SK-N-SH (cell line): ENCODE data around the gene FLAD1. TPM values are rescaled to one million over a fixed set of nuclear protein-coding genes. Genes with fewer than 3 reads are reported as not detected.

Experiments
- CTCF ChIA-PET: fragments of 300-600, 350-600 bp; formaldehyde crosslinking; extraction: SDS; loops from one replicate; lab custom pipeline; 2021; lab: Yijun Ruan, JAX
- POLR2A ChIA-PET: fragments of 350-600 bp; sonication (Branson Sonifier 250); formaldehyde crosslinking; extraction: SDS; loops from one replicate; lab custom pipeline; 2020; ENCODE audit warnings: antibody characterized with exemption, inconsistent platforms; lab: Yijun Ruan, JAX
- DNase-seq: peaks from one replicate; pipeline ENCODE4 v3.0.0; 2012
- H2AFZ ChIP-seq: fragments of 200-600 bp; sonication (generic); 2 replicates; pipeline ENCODE4 v1.8.1; 2016; ENCODE audit warnings: antibody characterized with exemption, mild to moderate bottlenecking, low read depth
- H3F3A ChIP-seq: fragments of 200-600 bp; sonication (generic); replicated peaks from 2 replicates; pipeline ENCODE3; 2016; ENCODE audit warnings: antibody characterized with exemption, mild to moderate bottlenecking; ENCODE audit not compliant: insufficient read depth
- H3K27ac ChIP-seq, 2 experiments: fragments of 200-500 bp in 1 of 2; fragments of 200-600 bp in 1 of 2; sonication (Bioruptor generic) in 1 of 2; sonication (generic), shearing (Covaris generic) in 1 of 2; 2 replicates each; pipeline versions ENCODE4 v1.5.1 to v1.6.1; 2014 to 2016; ENCODE audit warnings: low read depth in 2 of 2, inconsistent platforms in 1 of 2, low read length in 1 of 2, mild to moderate bottlenecking in 1 of 2, mixed read lengths in 1 of 2
- H3K27me3 ChIP-seq: fragments of 200-600 bp; sonication (generic), shearing (Covaris generic); 2 replicates; pipeline ENCODE4 v1.6.1; 2016; ENCODE audit warnings: mixed run types; ENCODE audit not compliant: insufficient read depth
- H3K36me3 ChIP-seq, 2 experiments: fragments of 200-500 bp in 1 of 2; fragments of 200-600 bp in 1 of 2; sonication (Bioruptor generic) in 1 of 2; sonication (generic) in 1 of 2; replicated peaks in 1 of 2; 2 replicates each; pipeline versions ENCODE3 to v1.5.1; 2014 to 2016; ENCODE audit warnings: low read length in 1 of 2, mild to moderate bottlenecking in 1 of 2; ENCODE audit not compliant: insufficient read depth in 2 of 2, control insufficient read depth in 1 of 2
- H3K4me1 ChIP-seq, 2 experiments: fragments of 200-500 bp in 1 of 2; fragments of 200-600 bp in 1 of 2; sonication (Bioruptor generic) in 1 of 2; sonication (generic), shearing (Covaris generic) in 1 of 2; 2 replicates each; pipeline versions ENCODE4 v1.5.1 to v1.6.1; 2014 to 2016; ENCODE audit warnings: low read depth in 1 of 2, low read length in 1 of 2, mixed run types in 1 of 2; ENCODE audit not compliant: insufficient read depth in 2 of 2, control insufficient read depth in 1 of 2
- H3K4me2 ChIP-seq: fragments of 200-600 bp; sonication (generic), shearing (Covaris generic); 2 replicates; pipeline ENCODE4 v1.6.1; 2017; ENCODE audit warnings: mixed run types
- H3K4me3 ChIP-seq, 2 experiments: fragments of 200-500 bp in 1 of 2; fragments of 200-600 bp in 1 of 2; sonication (Bioruptor generic) in 1 of 2; sonication (generic), shearing (Covaris generic) in 1 of 2; 2 replicates each; pipeline versions ENCODE4 v1.5.1 to v1.8.1; 2014 to 2016; ENCODE audit warnings: low read depth in 2 of 2, inconsistent platforms in 1 of 2, low read length in 1 of 2, mild to moderate bottlenecking in 1 of 2, mixed read lengths in 1 of 2, moderate library complexity in 1 of 2
- H3K79me2 ChIP-seq: fragments of 200-600 bp; sonication (generic); 2 replicates; pipeline ENCODE4 v1.8.1; 2017; ENCODE audit warnings: mild to moderate bottlenecking; ENCODE audit not compliant: insufficient read depth
- H3K9ac ChIP-seq: fragments of 200-600 bp; sonication (generic); 2 replicates; pipeline ENCODE4 v1.6.1; 2017; ENCODE audit warnings: mixed run types
- H3K9me2 ChIP-seq: fragments of 200-600 bp; sonication (generic); 2 replicates; pipeline ENCODE4 v1.6.1; 2017; ENCODE audit warnings: mixed run types
- H3K9me3 ChIP-seq: fragments of 200-600 bp; sonication (generic); 2 replicates; pipeline ENCODE4 v1.6.1; 2017; ENCODE audit warnings: mixed run types, mild to moderate bottlenecking, moderate library complexity
- H4K20me1 ChIP-seq: fragments of 200-600 bp; sonication (generic); 2 replicates; pipeline ENCODE4 v1.6.1; 2017; ENCODE audit warnings: mild to moderate bottlenecking, mixed run types; ENCODE audit not compliant: insufficient read depth
- ELF1 ChIP-seq: IDR thresholded peaks from 2 replicates; pipeline ENCODE4 v1.4.0; 2012
- FOSL2 ChIP-seq: IDR thresholded peaks from 2 replicates; pipeline ENCODE4 v1.4.0; 2012; ENCODE audit warnings: low read depth, mild to moderate bottlenecking, moderate library complexity, borderline replicate concordance
- GATA2 ChIP-seq: sonication (generic); formaldehyde crosslinking; IDR thresholded peaks from 2 replicates; pipeline ENCODE4 v1.5.0; 2020; ENCODE audit warnings: mild to moderate bottlenecking, missing genetic modification reagents
- IRF3 ChIP-seq: fragments of 150-350 bp; IDR thresholded peaks from 2 replicates; pipeline ENCODE4 v1.6.1; 2016; ENCODE audit warnings: mild to moderate bottlenecking, low read depth, low read length
- JUND ChIP-seq: IDR thresholded peaks from 2 replicates; pipeline ENCODE4 v1.4.0; 2012
- MEF2A ChIP-seq: IDR thresholded peaks from 2 replicates; pipeline ENCODE4 v1.4.0; 2012; ENCODE audit warnings: low read depth, borderline replicate concordance
- MXI1 ChIP-seq: IDR thresholded peaks from 2 replicates; pipeline ENCODE4 v1.6.1; 2012; ENCODE audit warnings: mild to moderate bottlenecking, low read depth, low read length, improper control_type of control experiment
- NFIC ChIP-seq: IDR thresholded peaks from 2 replicates; pipeline ENCODE4 v1.4.0; 2012; ENCODE audit warnings: borderline replicate concordance
- NRF1 ChIP-seq: IDR thresholded peaks from 2 replicates; pipeline ENCODE4 v1.6.1; 2012; ENCODE audit warnings: low read depth, mild to moderate bottlenecking, low read length
- POLR2AphosphoS5 ChIP-seq: IDR thresholded peaks from 2 replicates; pipeline ENCODE4 v1.6.1; 2012; ENCODE audit warnings: low read depth, low read length
- RAD21 ChIP-seq: IDR thresholded peaks from 2 replicates; pipeline ENCODE4 v1.6.1; 2012; ENCODE audit warnings: mild to moderate bottlenecking, low read length
- RFX5 ChIP-seq: IDR thresholded peaks from 2 replicates; pipeline ENCODE4 v1.6.1; 2012; ENCODE audit warnings: mild to moderate bottlenecking, improper control_type of control experiment, low read length
- RXRA ChIP-seq: IDR thresholded peaks from 2 replicates; pipeline ENCODE4 v1.4.0; 2012; ENCODE audit warnings: low read depth, mild to moderate bottlenecking, borderline replicate concordance
- SIN3A ChIP-seq: IDR thresholded peaks from 2 replicates; pipeline ENCODE4 v1.6.1; 2012; ENCODE audit warnings: low read depth, mild to moderate bottlenecking, low read length, moderate library complexity, borderline replicate concordance
- TAF1 ChIP-seq: IDR thresholded peaks from 2 replicates; pipeline ENCODE4 v1.6.1; 2012; ENCODE audit warnings: low read depth, mild to moderate bottlenecking, low read length, moderate library complexity, borderline replicate concordance
- TCF12 ChIP-seq: IDR thresholded peaks from 2 replicates; pipeline ENCODE4 v1.4.0; 2012
- TEAD4 ChIP-seq: IDR thresholded peaks from 2 replicates; pipeline ENCODE4 v1.4.0; 2012; ENCODE audit warnings: mild to moderate bottlenecking, borderline replicate concordance; ENCODE audit not compliant: insufficient read depth
- USF1 ChIP-seq: IDR thresholded peaks from 2 replicates; pipeline ENCODE4 v1.4.0; 2012; ENCODE audit warnings: low read depth, borderline replicate concordance
- USF2 ChIP-seq: fragments of 150-350 bp; IDR thresholded peaks from 2 replicates; pipeline ENCODE4 v1.6.1; 2017; ENCODE audit warnings: antibody characterized with exemption, low read length, low read depth, borderline replicate concordance
- YY1 ChIP-seq: IDR thresholded peaks from 2 replicates; pipeline ENCODE4 v1.4.0; 2012; ENCODE audit warnings: low read depth, mild to moderate bottlenecking
- WGBS: methylation state at CpG from one replicate; pipeline ENCODE4 v1.1.6; 2017; ENCODE audit warnings: low lambda C conversion rate; 5-methylcytosine and 5-hydroxymethylcytosine counted together
- polyA plus RNA-seq, 3 experiments: library from polyadenylated mRNA; depleted of rRNA; stranded (reverse); fragments of >200 nt; gene quantifications; 2 replicates each; pipeline ENCODE4 v1.2.3, GENCODE V29; 2012

The FLAD1 gene
- polyA plus RNA-seq, 1 of the 3 experiments (the other 2 are of a cell fraction) = 50.8 TPM

GRCh38 chr1:154938604-154939399 lies 44.3 kb upstream of the FLAD1 start:
- POLR2A ChIA-PET = no interaction called here
- no peak for DNase-seq
- CTCF ChIA-PET = interaction anchor here (0.7 to 6.6 kb wide), 8 partner anchors 18 to 460 kb away, joined by 3 to 34 read pairs (median 5); partner anchors contain the start of genes PBXIP1 and PYGO2
- WGBS = 98% methylated on average over 7 of the region's 7 CpGs
- Histone ChIP-seq H3K9me3 (no peaks in the 10 kb centered on the region), H3K4me2 (no peak overlapping the region), H4K20me1 (no peaks in the 10 kb centered on the region), H3K79me2 (peaks cover 12% of the 10 kb centered on the region; the same call in 1 of the 2 replicates), H2AFZ (no peak overlapping the region), H3K4me1 (peaks cover 20 to 35% of the 10 kb centered on the region in 2 experiments; a peak in 3 of 4 replicates), H3K9ac (no peak overlapping the region), H3K9me2 (no peaks in the 10 kb centered on the region)
- no peak for TF ChIP-seq RFX5
- TF ChIP-seq TAF1 = no peak
- no peak for TF ChIP-seq POLR2AphosphoS5
- TF ChIP-seq NRF1 = no peak
- TF ChIP-seq MXI1 = no peak
- no peak for TF ChIP-seq SIN3A
- TF ChIP-seq JUND = no peak
- no peak for TF ChIP-seq YY1
- TF ChIP-seq TCF12 = no peak
- TF ChIP-seq NFIC = no peak
- TF ChIP-seq ELF1 = no peak
- no peak for TF ChIP-seq RAD21
- TF ChIP-seq FOSL2 = no peak
- no peak for TF ChIP-seq USF2
- TF ChIP-seq TEAD4 = no peak
- no peak for TF ChIP-seq RXRA
- TF ChIP-seq GATA2 (CRISPR knock-in tag) = no peak
- TF ChIP-seq IRF3 = no peak
- TF ChIP-seq USF1 = no peak
- no peak for TF ChIP-seq MEF2A
- TF ChIP-seq, all 33 proteins: peak for 0
- no peaks in the 10 kb centered on the region for H3K27me3 ChIP-seq
- no peaks in the 10 kb centered on the region for H3K36me3 ChIP-seq
- no peak overlapping the region for H3K4me3 ChIP-seq
- peak overlapping the region in 1 of 2 experiments; percentile 94; a peak in 2 of 4 replicates for H3K27ac ChIP-seq
- H3F3A ChIP-seq = peaks cover 15% of the 10 kb centered on the region
